ENCODE results near the gene GOLGA6L10. TPM values are rescaled to one million over a fixed set of nuclear protein-coding genes. Genes with fewer than 3 reads are reported as not detected.

The GOLGA6L10 gene
- total RNA-seq, 1 donor = 1.4 TPM

GRCh38 chr15:82298032-82298431 lies 51.2 kb downstream of the GOLGA6L10 start:
- Histone ChIP-seq H3K27me3 (ENCODE audit: insufficient read depth, low read length) (no peaks in the 10 kb centered on the region), H3K79me2 (ENCODE audit: insufficient read depth, low read length) (no peaks in the 10 kb centered on the region), H3K4me1 (ENCODE audit: insufficient read depth, low read length) (peaks cover 5% of the 10 kb centered on the region), H3K27ac (ENCODE audit: low read depth, low read length) (no peak overlapping the region), H4K20me1 (ENCODE audit: insufficient read depth, low read length) (no peaks in the 10 kb centered on the region), H3K36me3 (ENCODE audit: insufficient read depth, low read length) (no peaks in the 10 kb centered on the region), H2AFZ (ENCODE audit: low read length) (no peak overlapping the region), H3K4me2 (ENCODE audit: insufficient read depth, low read length) (no peak overlapping the region), H3K9me3 (ENCODE audit: low read depth, low read length) (no peaks in the 10 kb centered on the region), H3K4me3 (ENCODE audit: insufficient read depth, low read length) (no peak overlapping the region)
- no peak for TF ChIP-seq CTCF (IDR thresholded peaks at IDR 0.05; ENCODE audit: extremely low read depth, low read depth, low read length)
- no peak for DNase-seq (ENCODE audit: insufficient read length, low spot score, missing footprints)

DNA sequence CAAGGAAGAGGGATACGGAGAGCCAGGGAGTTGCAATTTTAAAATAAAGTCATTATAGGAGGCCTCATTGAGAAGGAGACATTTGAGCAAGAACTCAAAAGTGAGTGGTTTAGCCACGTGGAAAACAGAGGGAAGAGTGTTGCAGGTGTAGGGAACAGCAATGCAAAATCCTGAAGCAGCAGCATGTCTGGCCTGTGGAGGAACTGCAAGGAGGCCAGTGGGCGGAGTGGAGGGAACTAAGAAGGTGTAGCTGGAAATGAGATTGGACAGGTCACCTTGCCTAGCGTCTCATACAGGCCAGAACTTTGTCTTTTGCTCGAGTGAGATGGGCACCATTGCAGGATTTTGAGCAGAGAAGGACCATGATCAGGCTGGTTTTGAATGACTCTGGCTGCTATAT lies 51.7 kb downstream of the GOLGA6L10 start:
- Histone ChIP-seq H3K27ac (ENCODE audit: low read depth, low read length) (no peak overlapping the region), H2AFZ (ENCODE audit: low read length) (no peak overlapping the region), H3K79me2 (ENCODE audit: insufficient read depth, low read length) (no peaks in the 10 kb centered on the region), H3K4me2 (ENCODE audit: insufficient read depth, low read length) (no peak overlapping the region), H3K4me3 (ENCODE audit: insufficient read depth, low read length) (no peak overlapping the region), H3K27me3 (ENCODE audit: insufficient read depth, low read length) (no peaks in the 10 kb centered on the region), H3K36me3 (ENCODE audit: insufficient read depth, low read length) (no peaks in the 10 kb centered on the region), H3K4me1 (ENCODE audit: insufficient read depth, low read length) (peaks cover 5% of the 10 kb centered on the region), H3K9me3 (ENCODE audit: low read depth, low read length) (no peaks in the 10 kb centered on the region), H4K20me1 (ENCODE audit: insufficient read depth, low read length) (no peaks in the 10 kb centered on the region)
- no peak for TF ChIP-seq CTCF (IDR thresholded peaks at IDR 0.05; ENCODE audit: extremely low read depth, low read depth, low read length)
- DNase-seq (ENCODE audit: insufficient read length, low spot score, missing footprints) = no peak

DNA sequence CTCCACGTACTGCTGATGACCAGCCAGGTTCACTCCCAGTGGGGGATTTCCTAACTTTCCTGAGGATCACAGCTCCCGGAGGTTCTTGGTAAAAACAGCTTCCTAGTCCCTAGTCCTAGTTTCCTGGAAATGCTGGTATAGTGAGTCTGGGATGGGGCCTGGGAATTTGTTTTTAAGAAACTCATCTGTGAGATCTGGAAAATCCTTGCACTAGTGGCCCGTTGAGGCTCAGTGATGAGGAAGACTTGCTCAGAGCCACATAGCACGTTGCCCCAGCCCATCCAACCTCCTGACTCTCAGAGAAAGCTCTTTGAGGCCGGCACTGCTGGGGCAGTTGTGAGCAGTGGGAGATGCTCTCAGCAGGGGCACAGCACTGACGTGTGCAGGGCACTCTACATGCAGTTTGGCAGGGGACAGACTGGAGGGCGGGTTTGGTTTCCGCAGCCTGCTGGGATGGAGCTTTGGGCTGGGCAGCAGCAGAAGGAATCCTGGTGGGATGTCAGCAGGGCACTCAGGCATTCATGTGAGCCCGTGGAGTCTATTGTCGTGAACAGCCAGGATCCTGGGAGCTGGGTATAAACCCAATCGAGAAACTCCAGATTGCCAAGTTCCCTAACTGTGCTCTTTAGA lies 55.1 kb downstream of the GOLGA6L10 start:
- Histone ChIP-seq H3K4me2 (ENCODE audit: insufficient read depth, low read length) (no peak overlapping the region), H2AFZ (ENCODE audit: low read length) (no peak overlapping the region), H3K9me3 (ENCODE audit: low read depth, low read length) (no peaks in the 10 kb centered on the region), H3K27ac (ENCODE audit: low read depth, low read length) (no peak overlapping the region), H3K4me1 (ENCODE audit: insufficient read depth, low read length) (no peaks in the 10 kb centered on the region), H3K79me2 (ENCODE audit: insufficient read depth, low read length) (no peaks in the 10 kb centered on the region), H4K20me1 (ENCODE audit: insufficient read depth, low read length) (no peaks in the 10 kb centered on the region), H3K27me3 (ENCODE audit: insufficient read depth, low read length) (no peaks in the 10 kb centered on the region), H3K36me3 (ENCODE audit: insufficient read depth, low read length) (no peaks in the 10 kb centered on the region), H3K4me3 (ENCODE audit: insufficient read depth, low read length) (no peak overlapping the region)
- TF ChIP-seq CTCF (IDR thresholded peaks at IDR 0.05; ENCODE audit: extremely low read depth, low read depth, low read length) = no peak
- no peak for DNase-seq (ENCODE audit: insufficient read length, low spot score, missing footprints)

DNA sequence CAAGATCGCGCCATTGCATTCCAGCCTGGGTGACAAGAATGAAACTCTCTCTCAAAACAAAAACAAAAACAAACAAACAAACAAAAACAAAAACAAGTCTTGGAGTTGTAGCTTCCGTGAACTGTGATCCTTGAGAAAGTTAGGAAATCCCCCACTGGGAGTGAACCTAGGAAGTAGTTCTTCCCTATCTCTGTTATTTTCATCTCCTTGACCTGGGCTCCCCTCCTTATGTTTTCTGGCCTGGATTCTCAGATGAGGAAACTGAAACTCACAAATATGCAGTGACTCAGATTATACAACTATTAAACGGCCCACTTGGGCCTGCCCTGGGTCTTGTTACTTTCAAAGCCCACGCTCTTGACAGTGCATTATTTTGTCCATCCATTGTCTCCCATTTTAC lies 57.0 kb downstream of the GOLGA6L10 start:
- H4K20me1 ChIP-seq (ENCODE audit: insufficient read depth, low read length) = no peaks in the 10 kb centered on the region
- H3K79me2 ChIP-seq (ENCODE audit: insufficient read depth, low read length) = no peaks in the 10 kb centered on the region
- H3K27ac ChIP-seq (ENCODE audit: low read depth, low read length) = no peak overlapping the region
- H3K4me2 ChIP-seq (ENCODE audit: insufficient read depth, low read length) = no peak overlapping the region
- no peaks in the 10 kb centered on the region for H3K4me1 ChIP-seq (ENCODE audit: insufficient read depth, low read length)
- DNase-seq (ENCODE audit: insufficient read length, low spot score, missing footprints) = no peak
- no peaks in the 10 kb centered on the region for H3K36me3 ChIP-seq (ENCODE audit: insufficient read depth, low read length)
- H2AFZ ChIP-seq (ENCODE audit: low read length) = no peak overlapping the region
- H3K27me3 ChIP-seq (ENCODE audit: insufficient read depth, low read length) = no peaks in the 10 kb centered on the region
- H3K4me3 ChIP-seq (ENCODE audit: insufficient read depth, low read length) = no peak overlapping the region
- TF ChIP-seq CTCF (IDR thresholded peaks at IDR 0.05; ENCODE audit: extremely low read depth, low read depth, low read length) = no peak
- H3K9me3 ChIP-seq (ENCODE audit: low read depth, low read length) = no peaks in the 10 kb centered on the region

Other genes with a start within 250 kb of the GOLGA6L10 start
- 30.9 and 32.9 TPM in 2 replicates for gene EFL1, start 86.7 kb downstream of the GOLGA6L10 start, total RNA-seq
- 1.1 and 6.2 TPM in 2 replicates for gene SAXO2, start 86.7 kb downstream of the GOLGA6L10 start, total RNA-seq
- gene GOLGA6L9, start 80.3 kb upstream of the GOLGA6L10 start, total RNA-seq = 1.8 TPM in 2 replicates
- gene RPS17, start 191.0 kb upstream of the GOLGA6L10 start, total RNA-seq = 1,188 and 1,195 TPM in 2 replicates